ENCODE data around the gene TRIM7. TPM values are rescaled to one million over a fixed set of nuclear protein-coding genes. Genes with fewer than 3 reads are reported as not detected.
"Not testable (repeated sequence)": the region's sequence is repeated elsewhere in the genome, so short reads cannot be mapped to it uniquely, and the experiment has no call there.

Gene TRIM7
- total RNA-seq, 2 experiments from 2014 or later = 1.1 to 3.0 TPM

DNA sequence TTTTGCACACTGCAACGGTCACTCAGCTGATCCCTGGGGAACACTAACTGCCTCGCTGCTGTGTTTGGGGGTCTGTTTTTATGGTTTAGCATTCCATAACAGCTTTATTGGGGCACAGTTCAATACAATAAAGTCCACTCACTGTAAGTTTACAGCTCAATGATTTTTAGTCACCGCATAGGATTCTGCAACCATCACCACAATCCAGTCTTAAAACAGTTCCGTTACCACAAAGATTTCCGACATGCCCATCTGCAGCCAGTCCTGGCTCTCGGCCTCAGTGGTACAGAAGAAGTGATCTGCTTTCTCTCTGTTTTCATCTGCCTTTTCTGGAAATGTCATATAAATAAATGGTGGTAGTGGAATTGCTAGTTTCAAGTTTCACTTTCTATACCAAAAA, 34.0 kb downstream of the TRIM7 start:
- H3K27me3 Mint-ChIP-seq = peaks cover 61% of the 10 kb centered on the region
- POLR2A ChIA-PET = interaction anchor here (0.7 to 1.2 kb wide), 2 partner anchors 8 to 52 kb away, joined by 3 to 6 read pairs; no protein-coding TSS in a partner anchor

DNA sequence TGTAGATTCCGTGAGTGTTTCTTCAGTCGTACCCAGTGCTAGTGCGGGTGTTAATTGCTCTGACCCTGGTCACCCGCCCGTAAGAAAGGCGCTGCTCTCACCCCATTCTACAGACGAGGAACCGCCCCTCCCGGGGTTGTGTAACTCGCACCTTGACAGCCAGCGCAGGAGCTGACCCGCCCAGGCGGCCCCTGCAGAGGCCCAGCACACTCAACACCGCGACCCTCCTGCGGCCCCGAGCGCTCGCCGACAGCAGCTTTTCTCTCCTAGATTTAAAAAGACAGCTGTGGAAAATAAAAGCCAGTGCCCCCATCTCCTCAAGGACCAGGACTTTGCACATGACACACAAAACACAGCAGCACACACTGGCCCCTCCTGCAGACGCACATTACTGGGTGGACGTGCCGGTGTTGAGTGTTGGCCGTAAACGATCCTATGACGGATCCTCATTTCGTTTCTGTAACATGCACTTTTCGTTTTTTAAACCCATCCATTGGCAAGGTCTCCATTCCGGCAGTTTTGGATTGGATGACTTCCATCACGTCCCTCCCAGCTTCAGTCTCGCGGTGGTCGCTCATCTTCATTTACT, 34.7 kb downstream of the TRIM7 start:
- Mint-ChIP-seq H3K27me3 (peaks cover 65% of the 10 kb centered on the region), H3K27ac (no peak overlapping the region), H3K9me3 (no peaks in the 10 kb centered on the region), H3K36me3 (ENCODE audit: low read depth) (no peaks in the 10 kb centered on the region), H3K4me1 (ENCODE audit: low read depth) (peaks cover 64% of the 10 kb centered on the region), H3K4me3 (peak overlapping the region; percentile 63)
- POLR2A ChIA-PET = interaction anchor here (0.6 to 1.2 kb wide), 6 partner anchors 9 to 52 kb away, joined by 3 to 6 read pairs (median 3); no protein-coding TSS in a partner anchor
- DNase-seq (no peak), ATAC-seq (no peak)
- CTCF ChIA-PET = interaction anchor here (1.2 to 1.7 kb wide), 2 partner anchors 14 to 37 kb away, joined by 8 read pairs; no protein-coding TSS in a partner anchor
- TF ChIP-seq, protein P1, sequence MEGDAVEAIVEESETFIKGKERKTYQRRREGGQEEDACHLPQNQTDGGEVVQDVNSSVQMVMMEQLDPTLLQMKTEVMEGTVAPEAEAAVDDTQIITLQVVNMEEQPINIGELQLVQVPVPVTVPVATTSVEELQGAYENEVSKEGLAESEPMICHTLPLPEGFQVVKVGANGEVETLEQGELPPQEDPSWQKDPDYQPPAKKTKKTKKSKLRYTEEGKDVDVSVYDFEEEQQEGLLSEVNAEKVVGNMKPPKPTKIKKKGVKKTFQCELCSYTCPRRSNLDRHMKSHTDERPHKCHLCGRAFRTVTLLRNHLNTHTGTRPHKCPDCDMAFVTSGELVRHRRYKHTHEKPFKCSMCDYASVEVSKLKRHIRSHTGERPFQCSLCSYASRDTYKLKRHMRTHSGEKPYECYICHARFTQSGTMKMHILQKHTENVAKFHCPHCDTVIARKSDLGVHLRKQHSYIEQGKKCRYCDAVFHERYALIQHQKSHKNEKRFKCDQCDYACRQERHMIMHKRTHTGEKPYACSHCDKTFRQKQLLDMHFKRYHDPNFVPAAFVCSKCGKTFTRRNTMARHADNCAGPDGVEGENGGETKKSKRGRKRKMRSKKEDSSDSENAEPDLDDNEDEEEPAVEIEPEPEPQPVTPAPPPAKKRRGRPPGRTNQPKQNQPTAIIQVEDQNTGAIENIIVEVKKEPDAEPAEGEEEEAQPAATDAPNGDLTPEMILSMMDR (IDR thresholded peaks at IDR 0.05) = no peak
- intact Hi-C loops (cut with micrococcal nuclease) = no loop called here

More for the DNA sequence above, 34.0 kb downstream of the TRIM7 start:
- no peak for DNase-seq
- Mint-ChIP-seq H3K9me3 (no peaks in the 10 kb centered on the region), H3K4me3 (no peak overlapping the region), H3K4me1 (ENCODE audit: low read depth) (peaks cover 60% of the 10 kb centered on the region), H3K27ac (no peak overlapping the region), H3K36me3 (ENCODE audit: low read depth) (no peaks in the 10 kb centered on the region)
- intact Hi-C loops (cut with micrococcal nuclease) = no loop called here
- ATAC-seq = no peak
- TF ChIP-seq, protein P1 (IDR thresholded peaks at IDR 0.05) = no peak
- CTCF ChIA-PET = interaction anchor here (1.2 to 1.7 kb wide), 2 partner anchors 14 to 36 kb away, joined by 8 read pairs; no protein-coding TSS in a partner anchor

DNA sequence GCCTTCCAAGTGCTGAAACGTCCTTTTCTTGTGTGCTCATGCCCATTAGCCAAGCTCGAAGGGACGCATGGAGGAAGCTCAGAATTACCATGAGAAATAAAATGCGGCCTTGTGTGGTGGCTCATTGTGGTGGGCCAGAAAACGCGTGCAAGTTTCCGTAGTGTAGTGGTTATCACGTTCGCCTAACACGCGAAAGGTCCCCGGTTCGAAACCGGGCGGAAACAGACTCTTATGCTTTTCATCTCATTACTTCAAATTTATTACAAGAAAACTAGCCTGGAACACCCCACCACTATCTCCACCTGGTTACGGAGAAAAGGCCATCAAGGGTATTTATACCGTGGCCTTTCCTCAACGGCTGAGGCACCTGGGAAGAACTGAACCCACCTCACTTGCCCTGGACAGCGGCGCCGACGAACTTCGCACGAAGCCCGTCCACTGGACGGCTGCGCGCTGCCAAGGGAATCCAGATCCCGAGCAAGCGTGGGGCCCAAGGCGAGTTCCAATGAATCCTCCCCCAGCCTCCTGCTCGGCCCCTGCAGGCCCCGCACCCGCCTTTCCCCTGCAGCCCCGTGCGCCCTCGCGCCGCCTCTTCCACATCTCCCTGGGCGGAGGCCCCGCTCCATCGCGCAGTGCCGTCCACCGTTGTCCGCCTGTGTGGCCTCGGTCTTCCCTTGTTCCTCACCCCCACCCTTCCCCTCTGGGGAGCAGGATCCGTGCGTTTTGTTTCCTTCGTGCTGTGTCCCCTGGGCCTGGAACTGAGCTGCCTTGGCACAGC, 35.3 kb downstream of the TRIM7 start:
- H3K36me3 Mint-ChIP-seq (ENCODE audit: low read depth); H3K9me3 Mint-ChIP-seq; intact Hi-C loops (cut with micrococcal nuclease): not testable (repeated sequence)
- Mint-ChIP-seq H3K27me3 (peaks cover 64% of the 10 kb centered on the region), H3K4me3 (peak overlapping the region; percentile 63), H3K27ac (peak overlapping the region; percentile 58), H3K4me1 (ENCODE audit: low read depth) (peaks cover 66% of the 10 kb centered on the region)
- DNase-seq = peak; percentile 94
- POLR2A ChIA-PET = interaction anchor here (0.8 to 1.5 kb wide), 5 partner anchors 7 to 37 kb away, joined by 3 to 6 read pairs (median 4); no protein-coding TSS in a partner anchor
- ATAC-seq = peak; percentile 55
- CTCF ChIA-PET = interaction anchor here (0.9 to 1.7 kb wide), 3 partner anchors 15 to 52 kb away, joined by 3 to 8 read pairs (median 8); no protein-coding TSS in a partner anchor

DNA sequence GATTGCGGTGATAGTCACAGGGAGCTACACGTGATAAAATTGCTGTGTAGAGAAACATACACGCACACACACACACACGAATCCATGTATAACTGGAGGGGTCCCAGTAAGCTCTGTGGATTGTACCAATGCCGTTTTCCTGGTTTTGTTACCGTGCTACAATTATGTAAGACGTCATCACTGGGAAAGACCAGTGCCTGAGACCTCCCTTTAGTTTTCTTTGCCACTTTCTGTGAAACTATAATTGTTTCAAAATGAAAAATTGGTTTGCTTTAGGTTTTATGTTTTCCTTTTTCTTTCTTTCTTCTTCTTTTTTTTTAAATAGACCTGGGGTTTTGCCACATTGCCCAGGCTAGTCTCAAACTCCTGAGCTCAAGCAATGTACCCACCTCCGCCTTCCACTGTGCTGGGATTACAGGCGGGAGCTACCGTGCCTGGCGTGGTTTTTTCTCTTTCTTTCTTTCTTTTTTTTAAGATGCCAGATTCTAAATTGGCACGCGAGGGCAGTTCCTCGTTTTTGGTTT, 36.3 kb downstream of the TRIM7 start:
- peak overlapping the region; percentile 63 for H3K4me3 Mint-ChIP-seq
- DNase-seq = no peak
- peaks cover 68% of the 10 kb centered on the region for H3K4me1 Mint-ChIP-seq (ENCODE audit: low read depth)
- intact Hi-C loops (cut with micrococcal nuclease) = no loop called here
- TF ChIP-seq, protein P1 (IDR thresholded peaks at IDR 0.05) = no peak
- CTCF ChIA-PET = interaction anchor here (0.7 to 1.6 kb wide), 10 partner anchors 9 to 309 kb away, joined by 3 to 7 read pairs (median 3); no protein-coding TSS in a partner anchor
- no peak overlapping the region for H3K27ac Mint-ChIP-seq
- peaks cover 64% of the 10 kb centered on the region for H3K27me3 Mint-ChIP-seq
- POLR2A ChIA-PET = interaction anchor here (0.7 to 1.5 kb wide), 4 partner anchors 8 to 621 kb away, joined by 3 to 5 read pairs (median 4); no protein-coding TSS in a partner anchor
- no peaks in the 10 kb centered on the region for H3K36me3 Mint-ChIP-seq (ENCODE audit: low read depth)
- no peaks in the 10 kb centered on the region for H3K9me3 Mint-ChIP-seq
- ATAC-seq = no peak

DNA sequence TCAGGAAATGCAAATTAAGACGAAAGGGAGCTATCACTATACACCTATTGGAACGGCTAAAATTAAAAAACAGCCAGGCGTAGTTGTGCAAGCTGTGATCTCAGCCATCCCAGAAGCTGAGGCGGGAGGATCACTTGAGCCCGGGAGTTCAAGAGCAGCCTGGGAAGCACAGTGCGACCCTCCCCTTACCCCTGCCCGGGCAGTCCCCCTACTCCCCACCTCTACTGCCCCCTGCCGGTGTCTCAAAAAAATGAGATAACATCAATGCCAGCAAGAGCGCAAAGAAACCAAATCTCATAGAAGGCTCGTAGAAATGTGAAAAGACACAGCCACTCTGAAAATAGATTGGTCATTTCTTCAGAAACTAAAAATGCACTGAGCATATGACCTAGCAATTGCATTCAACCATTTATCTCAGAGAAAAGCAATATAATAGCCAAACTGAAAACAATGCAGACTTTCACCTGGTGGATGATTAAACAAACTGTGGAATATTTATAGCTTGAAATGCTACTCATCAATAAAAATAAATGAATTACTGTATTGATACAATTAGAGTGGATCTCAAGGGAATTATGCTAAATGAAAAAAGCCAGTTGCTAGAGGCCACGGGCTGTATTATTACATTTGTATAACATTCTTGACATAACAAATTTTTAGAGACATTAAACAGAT, 37.0 kb downstream of the TRIM7 start:
- Mint-ChIP-seq H3K27ac (no peak overlapping the region), H3K36me3 (ENCODE audit: low read depth) (no peaks in the 10 kb centered on the region), H3K27me3 (peaks cover 62% of the 10 kb centered on the region), H3K4me1 (ENCODE audit: low read depth) (peaks cover 68% of the 10 kb centered on the region), H3K9me3 (no peaks in the 10 kb centered on the region), H3K4me3 (no peak overlapping the region)
- intact Hi-C loops (cut with micrococcal nuclease) = no loop called here
- POLR2A ChIA-PET = interaction anchor here (0.6 to 1.5 kb wide), 4 partner anchors 9 to 644 kb away, joined by 3 to 5 read pairs (median 4); no protein-coding TSS in a partner anchor
- CTCF ChIA-PET = interaction anchor here (0.7 to 1.6 kb wide), 10 partner anchors 9 to 309 kb away, joined by 3 to 7 read pairs (median 3); no protein-coding TSS in a partner anchor
- ATAC-seq (no peak), DNase-seq (peak; percentile 42)
- TF ChIP-seq, protein P1 (IDR thresholded peaks at IDR 0.05) = peak; percentile 80

All from activated CD8-positive, alpha-beta T cell treated with anti-CD3 and anti-CD28 coated beads for 36 hours (primary cell).